ENCODE results near the gene LCE1D.

Gene LCE1D

GRCh38 chr1:152796421-152796820, at the start of gene LCE1D:
Gene LCE1D (plus strand): TSS chr1:152796721. CDS start chr1:152797795, 1,074 bp downstream.
- no peak for DNase-seq (ENCODE audit: low read depth)

- DNase-seq (ENCODE audit: low read depth) = no peak
These were observed 48.7 kb upstream of the LCE1D start for GRCh38 chr1:152747831-152748230.

- no peak for DNase-seq (ENCODE audit: low read depth)
These were observed 44.3 kb upstream of the LCE1D start for GRCh38 chr1:152752225-152752624.

- no peak for DNase-seq (ENCODE audit: low read depth)
These were observed 42.9 kb upstream of the LCE1D start for GRCh38 chr1:152753586-152753985.

GRCh38 chr1:152756872-152757271, 39.6 kb upstream of the LCE1D start:
- no peak for DNase-seq (ENCODE audit: low read depth)

GRCh38 chr1:152757747-152758146, 38.8 kb upstream of the LCE1D start, which contains the start of gene KPRP:
Gene KPRP (plus strand): TSS chr1:152758025. CDS start chr1:152759589, 1,564 bp downstream.
- no peak for DNase-seq (ENCODE audit: low read depth)

- no peak for DNase-seq (ENCODE audit: low read depth)
These were observed 37.9 kb upstream of the LCE1D start for GRCh38 chr1:152758636-152759035.

GRCh38 chr1:152759453-152760173, 36.9 kb upstream of the LCE1D start:
- DNase-seq (ENCODE audit: low read depth) = no peak

- no peak for DNase-seq (ENCODE audit: low read depth)
These were observed 35.9 kb upstream of the LCE1D start for GRCh38 chr1:152760551-152761190.

GRCh38 chr1:152761609-152762213, 34.8 kb upstream of the LCE1D start:
- DNase-seq (ENCODE audit: low read depth) = no peak

GRCh38 chr1:152768847-152769533, 27.5 kb upstream of the LCE1D start:
- DNase-seq (ENCODE audit: low read depth) = no peak

- DNase-seq (ENCODE audit: low read depth) = no peak
These were observed 26.1 kb upstream of the LCE1D start for GRCh38 chr1:152770411-152770810.

- DNase-seq (ENCODE audit: low read depth) = no peak
These were observed 21.6 kb upstream of the LCE1D start, which contains the start of gene LCE1F for GRCh38 chr1:152774875-152775274. Gene LCE1F (plus strand): TSS chr1:152775140. CDS start chr1:152776372, 1,232 bp downstream.

GRCh38 chr1:152776361-152776760, 20.2 kb upstream of the LCE1D start:
- no peak for DNase-seq (ENCODE audit: low read depth)

- DNase-seq (ENCODE audit: low read depth) = no peak
These were observed 18.9 kb upstream of the LCE1D start for GRCh38 chr1:152777510-152778137.

- DNase-seq (ENCODE audit: low read depth) = no peak
These were observed 13.4 kb upstream of the LCE1D start for GRCh38 chr1:152783095-152783494.

GRCh38 chr1:152786077-152786476, 10.4 kb upstream of the LCE1D start, which contains the start of gene LCE1E:
Gene LCE1E (plus strand): TSS chr1:152786257. CDS start chr1:152787300, 1,043 bp downstream.
- DNase-seq (ENCODE audit: low read depth) = no peak

- no peak for DNase-seq (ENCODE audit: low read depth)
These were observed 835 bp upstream of the LCE1D start for GRCh38 chr1:152795686-152796085.

- DNase-seq (ENCODE audit: low read depth) = no peak
These were observed 4.8 kb downstream of the LCE1D start for GRCh38 chr1:152801333-152801732.

- DNase-seq (ENCODE audit: low read depth) = no peak
These were observed 10.1 kb downstream of the LCE1D start, which contains the start of gene LCE1C for GRCh38 chr1:152806576-152806975. Gene LCE1C (minus strand): TSS chr1:152806651. CDS start chr1:152805478, 1,173 bp downstream.

- no peak for DNase-seq (ENCODE audit: low read depth)
These were observed 14.5 kb downstream of the LCE1D start for GRCh38 chr1:152811050-152811449.

- no peak for DNase-seq (ENCODE audit: low read depth)
These were observed 15.2 kb downstream of the LCE1D start, which contains the start of gene LCE1B for GRCh38 chr1:152811671-152812070. Gene LCE1B (plus strand): TSS chr1:152811971. CDS start chr1:152812447, 476 bp downstream.
